ENCODE measurements around the gene LEFTY1. TPM values are rescaled to one million over a fixed set of nuclear protein-coding genes. Genes with fewer than 3 reads are reported as not detected.
"Not testable (repeated sequence)": the region's sequence is repeated elsewhere in the genome, so short reads cannot be mapped to it uniquely, and the experiment has no call there.

Gene LEFTY1
- polyA plus RNA-seq, 3 donors, result 0.13 TPM; not detected in 2

DNA sequence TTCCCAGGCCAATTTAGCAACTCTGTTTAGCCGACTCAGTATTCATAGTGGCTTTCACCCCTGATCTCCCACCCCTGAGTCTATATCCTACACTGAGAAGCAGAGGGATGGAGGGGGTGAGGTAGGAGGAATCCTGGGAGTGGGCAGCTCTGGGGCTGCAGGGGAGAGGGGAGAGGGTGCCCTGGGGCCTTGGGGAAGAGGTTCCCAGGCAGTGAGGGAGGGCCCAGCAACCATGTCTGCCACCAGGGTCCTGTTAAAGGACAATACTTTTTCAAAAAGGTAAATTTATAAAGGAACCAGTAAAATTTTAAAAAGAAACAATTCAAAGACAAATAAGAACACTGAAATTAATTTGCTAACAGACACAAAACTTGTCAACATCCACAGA, 48.7 kb downstream of the LEFTY1 start:
- Mint-ChIP-seq H3K9me3 (peaks cover 0 to 3% (median 0%) of the 10 kb centered on the region in 7 donors), H3K27ac (no peak overlapping the region)

DNA sequence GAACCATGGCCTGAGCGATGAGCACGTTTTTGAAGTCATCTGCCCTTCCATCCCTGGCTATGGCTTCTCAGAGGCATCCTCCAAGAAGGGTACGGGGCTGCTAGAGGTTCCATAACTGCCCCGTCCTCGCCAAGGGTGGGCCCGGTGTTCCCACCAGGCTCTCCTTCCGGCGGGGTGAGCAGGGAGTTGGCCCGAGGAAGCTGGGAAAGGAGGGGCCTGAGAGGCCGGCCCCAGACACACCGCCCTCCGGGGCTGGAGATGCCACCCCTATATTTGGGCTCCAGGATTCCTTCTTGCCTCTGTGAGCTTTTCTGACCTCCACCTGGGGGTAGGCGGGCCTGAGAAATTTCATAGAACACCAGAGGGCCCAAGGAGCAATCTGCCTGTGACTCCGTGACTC, 50.2 kb downstream of the LEFTY1 start:
- Histone ChIP-seq H3K36me3 (replicated peaks in 1 of 2; ENCODE audit: control insufficient read depth in 1 of 2, insufficient read depth in 2 of 2, low read length in 2 of 2) (peaks cover 3 to 4% of the 10 kb centered on the region in 2 donors), H3K4me1 (ENCODE audit: control insufficient read depth in 1 of 2, insufficient read depth in 2 of 2, low read length in 2 of 2) (no peaks in the 10 kb centered on the region), H3K27ac (ENCODE audit: low read depth in 1 of 2, low read length in 2 of 2) (no peak overlapping the region), H3K4me3 (replicated peaks in 1 of 3; ENCODE audit: low read depth in 2 of 3, low read length in 3 of 3) (no peak overlapping the region), H3K79me2 (ENCODE audit: insufficient read depth, low read length) (no peaks in the 10 kb centered on the region), H4K20me1 (ENCODE audit: insufficient read depth, low read length) (no peaks in the 10 kb centered on the region), H3K9me3 (replicated peaks in 1 of 2; ENCODE audit: control insufficient read depth in 1 of 2, insufficient read depth in 1 of 2, low read length in 2 of 2) (no peaks in the 10 kb centered on the region), H3K9ac (ENCODE audit: insufficient read depth, low read length, poor library complexity, severe bottlenecking) (no peak overlapping the region), H3K4me2 (replicated peaks; ENCODE audit: extremely low read depth, low read length, poor library complexity, severe bottlenecking) (no peak overlapping the region), H2AFZ (ENCODE audit: insufficient read depth, low read depth, low read length, poor library complexity, severe bottlenecking) (no peak overlapping the region), H3K27me3 (ENCODE audit: control insufficient read depth in 2 of 2, insufficient read depth in 2 of 2, low read length in 2 of 2) (no peaks in the 10 kb centered on the region)
- H3K27me3 Mint-ChIP-seq (ENCODE audit: low read depth in 3 of 3), result peaks cover 0 to 4% (median 0%) of the 10 kb centered on the region in 3 donors
- peaks cover 10 to 29% of the 10 kb centered on the region in 2 donors for H3K36me3 Mint-ChIP-seq
- peaks cover 0 to 4% (median 0%) of the 10 kb centered on the region in 7 donors for H3K9me3 Mint-ChIP-seq
- intact Hi-C loops (cut with micrococcal nuclease), result no loop called here
- H3K4me3 Mint-ChIP-seq, result no peak overlapping the region
- 96% methylated on average over 12 of the region's 14 CpGs for WGBS (ENCODE audit: insufficient coverage)
- H3K27ac Mint-ChIP-seq, result no peak overlapping the region
- DNase-seq, result no peak
- TF ChIP-seq, protein P1, sequence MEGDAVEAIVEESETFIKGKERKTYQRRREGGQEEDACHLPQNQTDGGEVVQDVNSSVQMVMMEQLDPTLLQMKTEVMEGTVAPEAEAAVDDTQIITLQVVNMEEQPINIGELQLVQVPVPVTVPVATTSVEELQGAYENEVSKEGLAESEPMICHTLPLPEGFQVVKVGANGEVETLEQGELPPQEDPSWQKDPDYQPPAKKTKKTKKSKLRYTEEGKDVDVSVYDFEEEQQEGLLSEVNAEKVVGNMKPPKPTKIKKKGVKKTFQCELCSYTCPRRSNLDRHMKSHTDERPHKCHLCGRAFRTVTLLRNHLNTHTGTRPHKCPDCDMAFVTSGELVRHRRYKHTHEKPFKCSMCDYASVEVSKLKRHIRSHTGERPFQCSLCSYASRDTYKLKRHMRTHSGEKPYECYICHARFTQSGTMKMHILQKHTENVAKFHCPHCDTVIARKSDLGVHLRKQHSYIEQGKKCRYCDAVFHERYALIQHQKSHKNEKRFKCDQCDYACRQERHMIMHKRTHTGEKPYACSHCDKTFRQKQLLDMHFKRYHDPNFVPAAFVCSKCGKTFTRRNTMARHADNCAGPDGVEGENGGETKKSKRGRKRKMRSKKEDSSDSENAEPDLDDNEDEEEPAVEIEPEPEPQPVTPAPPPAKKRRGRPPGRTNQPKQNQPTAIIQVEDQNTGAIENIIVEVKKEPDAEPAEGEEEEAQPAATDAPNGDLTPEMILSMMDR (IDR thresholded peaks at IDR 0.05), result no peak
- peaks cover 5% of the 10 kb centered on the region for H3K4me1 Mint-ChIP-seq

More for the DNA sequence above, 48.7 kb downstream of the LEFTY1 start:
- H3K4me3 ChIP-seq (replicated peaks in 1 of 3; ENCODE audit: low read depth in 2 of 3, low read length in 3 of 3), result no peak overlapping the region
- H3K36me3 ChIP-seq (replicated peaks in 1 of 2; ENCODE audit: control insufficient read depth in 1 of 2, insufficient read depth in 2 of 2, low read length in 2 of 2), result peaks cover 3 to 11% of the 10 kb centered on the region in 2 donors
- no peak for DNase-seq
- no peaks in the 10 kb centered on the region for H4K20me1 ChIP-seq (ENCODE audit: insufficient read depth, low read length)
- no peak overlapping the region for H3K9ac ChIP-seq (ENCODE audit: insufficient read depth, low read length, poor library complexity, severe bottlenecking)
- no peak overlapping the region for H3K4me2 ChIP-seq (replicated peaks; ENCODE audit: extremely low read depth, low read length, poor library complexity, severe bottlenecking)
- H2AFZ ChIP-seq (ENCODE audit: insufficient read depth, low read depth, low read length, poor library complexity, severe bottlenecking), result no peak overlapping the region
- H3K27me3 ChIP-seq (ENCODE audit: control insufficient read depth in 2 of 2, insufficient read depth in 2 of 2, low read length in 2 of 2), result no peaks in the 10 kb centered on the region
- no peaks in the 10 kb centered on the region for H3K79me2 ChIP-seq (ENCODE audit: insufficient read depth, low read length)
- intact Hi-C loops (cut with micrococcal nuclease), result no loop called here
- no peak overlapping the region for H3K4me3 Mint-ChIP-seq
- peaks cover 5% of the 10 kb centered on the region for H3K4me1 Mint-ChIP-seq
- peaks cover 8 to 37% of the 10 kb centered on the region in 2 donors for H3K36me3 Mint-ChIP-seq
- no peak overlapping the region for H3K27ac ChIP-seq (ENCODE audit: low read depth in 1 of 2, low read length in 2 of 2)
- no peaks in the 10 kb centered on the region for H3K4me1 ChIP-seq (ENCODE audit: control insufficient read depth in 1 of 2, insufficient read depth in 2 of 2, low read length in 2 of 2)
- WGBS (ENCODE audit: insufficient coverage), result no CpG with 5 or more reads among the region's 1 CpG
- peaks cover 0 to 4% (median 0%) of the 10 kb centered on the region in 3 donors for H3K27me3 Mint-ChIP-seq (ENCODE audit: low read depth in 3 of 3)
- H3K9me3 ChIP-seq (replicated peaks in 1 of 2; ENCODE audit: control insufficient read depth in 1 of 2, insufficient read depth in 1 of 2, low read length in 2 of 2), result no peaks in the 10 kb centered on the region
- TF ChIP-seq, protein P1 (IDR thresholded peaks at IDR 0.05), result no peak

DNA sequence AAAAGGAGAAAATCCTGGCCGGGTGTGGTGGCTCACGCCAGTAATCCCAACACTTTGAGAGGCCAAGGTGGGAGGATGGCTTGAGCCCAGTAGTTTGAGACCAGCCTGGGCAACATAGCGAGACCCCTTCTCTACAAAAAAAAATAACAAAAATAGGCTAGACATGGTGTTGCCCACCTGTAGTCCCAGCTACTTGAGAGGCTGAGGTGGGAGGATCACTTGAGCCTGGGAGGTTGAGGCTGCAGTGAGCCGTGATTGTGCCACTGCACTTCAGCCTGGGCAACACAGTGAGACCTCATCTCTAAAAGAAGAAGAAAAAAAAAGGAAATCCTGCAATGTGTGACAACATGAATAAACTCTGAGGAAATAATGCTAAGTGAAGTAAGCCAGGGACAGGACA, 52.6 kb downstream of the LEFTY1 start:
- H3K27ac ChIP-seq (ENCODE audit: low read depth in 1 of 2, low read length in 2 of 2); H3K4me2 ChIP-seq (replicated peaks; ENCODE audit: extremely low read depth, low read length, poor library complexity, severe bottlenecking); H3K9me3 ChIP-seq (replicated peaks in 1 of 2; ENCODE audit: control insufficient read depth in 1 of 2, insufficient read depth in 1 of 2, low read length in 2 of 2); H3K4me1 Mint-ChIP-seq; H3K79me2 ChIP-seq (ENCODE audit: insufficient read depth, low read length); H2AFZ ChIP-seq (ENCODE audit: insufficient read depth, low read depth, low read length, poor library complexity, severe bottlenecking); H3K4me3 ChIP-seq (replicated peaks in 1 of 3; ENCODE audit: low read depth in 2 of 3, low read length in 3 of 3); DNase-seq; H4K20me1 ChIP-seq (ENCODE audit: insufficient read depth, low read length); H3K4me1 ChIP-seq (ENCODE audit: control insufficient read depth in 1 of 2, insufficient read depth in 2 of 2, low read length in 2 of 2); H3K27me3 Mint-ChIP-seq (ENCODE audit: low read depth in 3 of 3); intact Hi-C loops (cut with micrococcal nuclease); H3K9me3 Mint-ChIP-seq; H3K9ac ChIP-seq (ENCODE audit: insufficient read depth, low read length, poor library complexity, severe bottlenecking); H3K27me3 ChIP-seq (ENCODE audit: control insufficient read depth in 2 of 2, insufficient read depth in 2 of 2, low read length in 2 of 2); H3K4me3 Mint-ChIP-seq: not testable (repeated sequence)
- H3K36me3 ChIP-seq (replicated peaks in 1 of 2; ENCODE audit: control insufficient read depth in 1 of 2, insufficient read depth in 2 of 2, low read length in 2 of 2), result peaks cover 3 to 19% of the 10 kb centered on the region in 2 donors
- WGBS (ENCODE audit: insufficient coverage), result 33% methylated on average over 1 of the region's 4 CpGs
- peak overlapping the region in 3 of 7 donors; percentile 12 to 19 (median 14) for H3K27ac Mint-ChIP-seq
- peaks cover 21 to 42% of the 10 kb centered on the region in 2 donors for H3K36me3 Mint-ChIP-seq

All from CD14-positive monocyte (primary cell).